SJSA1 (cell line): ENCODE data around the gene L3HYPDH. TPM values are rescaled to one million over a fixed set of nuclear protein-coding genes. Genes with fewer than 3 reads are reported as not detected.
"Not testable (repeated sequence)": the region's sequence is repeated elsewhere in the genome, so short reads cannot be mapped to it uniquely, and the experiment has no call there.

Experiments used
- DNase-seq, 2 experiments: peaks; one replicate each; pipeline ENCODE4 v3.0.0-alpha.2; 2015 to 2020; ENCODE audit warnings: low spot score in 2 of 2, low read depth in 1 of 2
- H3K27ac ChIP-seq: fragments of 250-450 bp; sonication (Bioruptor Pico); 2 replicates; pipeline ENCODE4 v1.5.1; 2020; ENCODE audit warnings: mild to moderate bottlenecking, moderate library complexity
- H3K27me3 ChIP-seq: fragments of 250-450 bp; sonication (Bioruptor Pico); replicated peaks from 2 replicates; pipeline ENCODE4 v1.5.1; 2020; ENCODE audit warnings: mild to moderate bottlenecking, moderate library complexity
- H3K36me3 ChIP-seq: fragments of 250-450 bp; sonication (Bioruptor Pico); 2 replicates; pipeline ENCODE4 v1.5.1; 2020; ENCODE audit warnings: mild to moderate bottlenecking
- H3K4me1 ChIP-seq: fragments of 250-450 bp; sonication (Bioruptor Pico); replicated peaks from 2 replicates; pipeline ENCODE4 v1.6.1; 2021; ENCODE audit warnings: mild to moderate bottlenecking
- H3K4me3 ChIP-seq: fragments of 250-450 bp; sonication (Bioruptor Pico); 2 replicates; pipeline ENCODE4 v1.5.1; 2020; ENCODE audit warnings: mild to moderate bottlenecking
- H3K9me3 ChIP-seq: fragments of 250-450 bp; sonication (Bioruptor Pico); replicated peaks from 2 replicates; pipeline ENCODE4 v1.5.1; 2020; ENCODE audit warnings: mild to moderate bottlenecking
- total RNA-seq: library from RNA; depleted of rRNA; stranded (reverse); fragments of >200 nt; shearing (Covaris generic); gene quantifications from 2 replicates; pipeline ENCODE4 v1.2.3, GENCODE V29; 2014

Gene L3HYPDH
- total RNA-seq, 1 experiment from 2014 or later, result 58.6 TPM

DNA sequence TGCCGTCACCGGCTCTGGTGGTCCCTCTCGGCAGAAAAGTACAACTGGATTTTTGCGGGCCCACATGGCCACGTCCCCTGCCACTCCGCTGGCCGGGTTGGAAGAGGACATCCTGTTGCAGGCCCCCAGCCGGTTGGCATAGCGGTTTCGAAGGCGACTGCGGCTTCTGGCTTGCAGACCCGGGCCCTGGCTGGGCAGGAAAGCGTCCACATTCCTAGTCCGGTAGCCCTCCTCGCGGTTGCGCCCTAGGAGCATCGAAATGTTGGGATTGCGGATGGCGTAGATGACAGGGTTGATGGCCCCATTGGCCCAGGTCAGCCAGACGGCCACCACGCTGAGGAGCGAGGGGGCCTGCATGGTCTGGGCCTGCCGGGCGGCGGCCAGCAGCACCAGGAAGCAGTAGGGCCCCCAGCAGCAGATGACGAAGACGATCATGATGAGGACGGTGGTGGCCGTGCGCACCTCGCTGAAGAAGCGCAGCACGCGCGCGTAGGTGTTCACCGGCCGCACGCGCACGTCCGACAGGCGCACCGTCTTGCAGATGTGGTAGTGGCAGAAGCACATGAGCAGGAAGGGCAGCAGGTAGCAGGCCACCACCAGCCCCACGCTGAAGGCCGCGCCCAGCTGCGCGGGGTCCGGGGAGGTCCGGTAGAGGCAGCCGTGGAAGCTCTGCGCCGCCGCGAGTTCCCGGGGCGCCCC, 20.3 kb downstream of the L3HYPDH start:
- H3K9me3 ChIP-seq, result no peaks in the 10 kb centered on the region
- H3K4me1 ChIP-seq, result peaks cover 9% of the 10 kb centered on the region
- H3K4me3 ChIP-seq, result no peak overlapping the region
- H3K36me3 ChIP-seq, result peaks cover 82% of the 10 kb centered on the region
- DNase-seq, result no peak
- H3K27me3 ChIP-seq, result no peaks in the 10 kb centered on the region
- no peak overlapping the region for H3K27ac ChIP-seq

- no peak for DNase-seq
- H3K27me3 ChIP-seq, result no peaks in the 10 kb centered on the region
- no peak overlapping the region for H3K4me3 ChIP-seq
- H3K36me3 ChIP-seq, result peaks cover 84% of the 10 kb centered on the region
- H3K9me3 ChIP-seq, result no peaks in the 10 kb centered on the region
- no peak overlapping the region for H3K27ac ChIP-seq
- peaks cover 9% of the 10 kb centered on the region for H3K4me1 ChIP-seq
Observed at GRCh38 chr14:59461891-59462290, 22.3 kb downstream of the L3HYPDH start.

GRCh38 chr14:59460378-59460777, 23.8 kb downstream of the L3HYPDH start:
- Histone ChIP-seq H3K4me3 (no peak overlapping the region), H3K9me3 (no peaks in the 10 kb centered on the region), H3K27me3 (no peaks in the 10 kb centered on the region), H3K36me3 (peaks cover 90% of the 10 kb centered on the region), H3K27ac (no peak overlapping the region), H3K4me1 (peaks cover 9% of the 10 kb centered on the region)
- no peak for DNase-seq

DNA sequence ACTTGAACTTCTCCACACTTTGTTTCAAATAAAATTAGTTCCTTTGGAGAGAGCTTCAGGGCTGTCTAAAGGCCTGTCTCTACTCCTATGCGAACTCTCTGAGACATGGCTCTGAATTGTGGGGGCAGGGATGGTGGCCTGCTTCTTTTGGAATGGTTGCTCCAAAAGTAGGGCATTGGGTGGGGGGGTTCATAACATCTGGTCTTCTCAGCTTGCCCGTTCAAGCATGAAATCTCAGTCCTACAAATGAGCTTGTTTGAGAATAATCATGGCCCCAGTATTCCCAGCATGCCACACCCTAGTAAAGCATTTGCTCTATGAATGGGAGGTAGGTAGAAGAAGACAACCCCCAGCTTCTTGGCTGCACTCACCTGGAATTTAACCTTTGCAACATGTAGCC, 25.7 kb downstream of the L3HYPDH start:
- DNase-seq, result no peak
- Histone ChIP-seq H3K4me3 (no peak overlapping the region), H3K9me3 (no peaks in the 10 kb centered on the region), H3K27me3 (no peaks in the 10 kb centered on the region), H3K27ac (no peak overlapping the region), H3K36me3 (peaks cover 93% of the 10 kb centered on the region), H3K4me1 (peaks cover 16% of the 10 kb centered on the region)

DNA sequence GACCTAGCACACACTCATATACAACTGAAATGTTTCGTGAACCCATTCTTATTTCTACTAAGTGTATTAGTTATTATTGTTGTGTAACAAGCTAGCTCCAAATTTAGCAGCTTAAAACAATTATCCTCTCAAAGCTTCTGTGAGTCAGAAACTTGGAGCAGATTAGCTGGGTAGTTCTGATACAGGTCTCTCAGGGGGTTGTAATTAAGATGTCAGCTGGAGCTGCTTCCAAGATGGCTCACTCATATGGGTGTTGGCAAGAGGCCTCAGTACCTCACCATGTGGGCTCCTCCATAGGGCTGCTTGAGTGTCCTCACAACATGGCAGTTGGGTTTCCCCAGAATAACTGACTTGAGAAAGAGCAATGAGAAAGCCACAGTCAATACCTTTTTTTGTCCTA, 28.8 kb downstream of the L3HYPDH start:
- no peaks in the 10 kb centered on the region for H3K27me3 ChIP-seq
- no peak overlapping the region for H3K27ac ChIP-seq
- peaks cover 13% of the 10 kb centered on the region for H3K4me1 ChIP-seq
- no peak overlapping the region for H3K4me3 ChIP-seq
- no peak for DNase-seq
- no peaks in the 10 kb centered on the region for H3K9me3 ChIP-seq
- H3K36me3 ChIP-seq, result peaks cover 87% of the 10 kb centered on the region

DNA sequence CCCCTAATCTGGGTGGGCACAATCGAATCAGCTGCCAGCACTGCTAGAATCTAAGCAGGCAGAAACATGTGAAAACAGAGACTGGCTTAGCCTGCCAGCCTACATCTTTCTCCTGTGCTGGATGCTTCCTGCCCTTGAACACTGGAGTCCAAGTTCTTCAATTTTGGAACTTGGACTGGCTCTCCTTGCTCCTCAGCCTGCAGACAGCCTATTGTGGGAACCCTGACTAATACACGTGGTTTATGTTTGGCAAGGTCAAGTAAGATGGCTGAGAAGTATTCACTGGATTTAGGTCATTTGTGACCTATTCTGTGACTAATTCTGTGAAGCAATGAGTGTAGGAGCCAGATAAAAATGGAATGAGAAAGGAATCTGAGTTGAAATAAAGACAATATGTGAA, 30.1 kb downstream of the L3HYPDH start:
- H3K4me3 ChIP-seq, result no peak overlapping the region
- DNase-seq, result peak; percentile 47 to 51
- peaks cover 13% of the 10 kb centered on the region for H3K4me1 ChIP-seq
- no peaks in the 10 kb centered on the region for H3K9me3 ChIP-seq
- peaks cover 74% of the 10 kb centered on the region for H3K36me3 ChIP-seq
- no peak overlapping the region; the same call in 1 of the 2 replicates for H3K27ac ChIP-seq
- no peaks in the 10 kb centered on the region for H3K27me3 ChIP-seq

GRCh38 chr14:59451849-59452248, 32.4 kb downstream of the L3HYPDH start:
- H3K9me3 ChIP-seq, result no peaks in the 10 kb centered on the region
- no peaks in the 10 kb centered on the region for H3K27me3 ChIP-seq
- no peak overlapping the region for H3K27ac ChIP-seq
- DNase-seq, result no peak
- H3K4me1 ChIP-seq, result peaks cover 13% of the 10 kb centered on the region
- no peak overlapping the region for H3K4me3 ChIP-seq
- peaks cover 53% of the 10 kb centered on the region for H3K36me3 ChIP-seq

DNA sequence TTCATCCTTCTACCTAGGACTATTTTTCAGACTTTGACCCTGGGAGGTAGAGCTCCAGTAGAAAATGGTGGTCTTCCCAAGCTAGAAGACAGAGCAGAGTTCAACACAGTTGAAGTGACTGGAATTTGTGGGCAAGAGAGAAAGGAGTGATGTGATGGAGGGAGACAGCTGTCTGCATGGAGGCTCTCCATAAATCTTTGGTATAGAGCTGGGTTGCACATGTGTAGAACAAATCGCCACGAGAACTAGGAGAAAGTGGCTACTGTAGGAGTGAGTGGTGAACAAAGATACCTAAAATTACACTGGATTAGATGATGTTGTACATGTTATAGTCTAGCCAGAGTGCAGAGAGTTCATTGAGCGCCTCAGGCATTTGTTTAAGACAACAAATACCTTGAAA, 33.5 kb downstream of the L3HYPDH start:
- Histone ChIP-seq H3K9me3 (no peaks in the 10 kb centered on the region), H3K27me3 (no peaks in the 10 kb centered on the region), H3K4me1 (peaks cover 13% of the 10 kb centered on the region), H3K27ac (no peak overlapping the region), H3K36me3 (peaks cover 42% of the 10 kb centered on the region), H3K4me3 (no peak overlapping the region)
- no peak for DNase-seq

DNA sequence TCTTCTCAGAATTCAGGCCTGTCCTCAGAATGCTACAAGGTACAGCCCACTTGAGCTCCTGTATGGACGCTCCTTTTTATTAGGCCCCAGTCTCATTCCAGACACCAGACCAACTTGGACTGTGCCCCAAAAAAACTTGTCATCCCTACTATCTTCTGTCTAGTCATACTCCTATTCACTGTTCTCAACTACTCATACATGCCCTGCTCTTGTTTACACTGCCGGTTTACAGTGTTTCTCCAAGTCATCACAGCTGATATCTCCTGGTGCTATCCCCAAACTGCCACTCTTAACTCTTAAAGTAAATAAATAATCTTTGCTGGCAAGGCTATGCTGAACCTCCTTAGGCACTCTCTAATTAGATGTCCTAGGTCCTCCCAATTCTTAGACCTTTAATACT, 35.5 kb downstream of the L3HYPDH start:
- not testable (repeated sequence) for DNase-seq, H3K9me3 ChIP-seq, H3K27ac ChIP-seq, H3K4me1 ChIP-seq, H3K27me3 ChIP-seq, H3K4me3 ChIP-seq
- peaks cover 25% of the 10 kb centered on the region for H3K36me3 ChIP-seq

DNA sequence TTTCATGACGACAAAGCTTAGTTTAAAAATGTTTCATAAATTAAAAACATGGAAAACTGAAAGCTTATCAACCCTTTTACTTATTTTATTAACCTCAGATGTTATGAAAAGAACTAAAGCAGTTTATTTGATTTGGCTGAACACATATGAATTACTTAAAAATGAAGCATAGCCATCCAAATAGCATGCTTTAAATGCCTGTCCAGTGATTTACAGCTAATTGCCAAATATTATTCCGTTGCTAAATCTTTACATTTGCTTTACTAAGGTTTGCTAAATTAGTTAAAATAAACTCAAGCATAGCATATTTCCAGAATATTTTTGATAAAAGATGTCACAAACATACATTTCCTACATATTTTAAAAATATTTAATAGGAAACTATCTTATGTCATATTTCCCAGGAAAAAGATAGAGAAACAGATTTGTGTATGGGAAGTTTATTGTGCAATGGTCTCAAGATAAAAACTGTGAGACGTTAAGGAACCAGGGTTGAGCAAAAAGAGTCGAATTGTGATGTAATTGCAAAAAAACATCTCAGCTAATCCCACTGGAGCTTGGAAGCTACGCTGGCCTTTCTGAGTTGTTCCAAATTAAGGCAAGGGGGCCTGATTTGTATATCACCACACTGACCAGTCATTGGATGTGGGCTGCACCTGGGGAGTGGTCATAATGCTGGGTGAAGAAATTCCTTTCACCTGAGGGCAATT, 44.8 kb downstream of the L3HYPDH start:
- no peaks in the 10 kb centered on the region for H3K9me3 ChIP-seq
- 0 out of 2 replicates have a peak, but pooled peaks cover 5% of the 10 kb centered on the region for H3K36me3 ChIP-seq
- no peak overlapping the region for H3K27ac ChIP-seq
- no peak for DNase-seq
- no peak overlapping the region for H3K4me3 ChIP-seq
- no peaks in the 10 kb centered on the region for H3K27me3 ChIP-seq
- H3K4me1 ChIP-seq, result peaks cover 15% of the 10 kb centered on the region

GRCh38 chr14:59438195-59438647, 46.0 kb downstream of the L3HYPDH start:
- Histone ChIP-seq H3K4me3 (no peak overlapping the region), H3K27ac (0 out of 2 replicates have a peak overlapping the region, but pooled peaks have one; percentile 4), H3K27me3 (no peaks in the 10 kb centered on the region), H3K9me3 (no peaks in the 10 kb centered on the region), H3K36me3 (0 out of 2 replicates have a peak, but pooled peaks cover 5% of the 10 kb centered on the region), H3K4me1 (peaks cover 15% of the 10 kb centered on the region)
- peak in 1 of 2 experiments; percentile 34 for DNase-seq

- Histone ChIP-seq H3K27ac (no peak overlapping the region), H3K27me3 (no peaks in the 10 kb centered on the region), H3K4me3 (no peak overlapping the region), H3K4me1 (peaks cover 15% of the 10 kb centered on the region), H3K36me3 (0 out of 2 replicates have a peak, but pooled peaks cover 5% of the 10 kb centered on the region), H3K9me3 (no peaks in the 10 kb centered on the region)
- DNase-seq, result no peak
Observed at GRCh38 chr14:59435987-59436386, 48.2 kb downstream of the L3HYPDH start.

GRCh38 chr14:59435101-59435500, 49.1 kb downstream of the L3HYPDH start:
- no peaks in the 10 kb centered on the region for H3K27me3 ChIP-seq
- peaks cover 15% of the 10 kb centered on the region for H3K4me1 ChIP-seq
- H3K4me3 ChIP-seq, result no peak overlapping the region
- H3K27ac ChIP-seq, result no peak overlapping the region
- no peak for DNase-seq
- H3K36me3 ChIP-seq, result 0 out of 2 replicates have a peak, but pooled peaks cover 5% of the 10 kb centered on the region
- H3K9me3 ChIP-seq, result no peaks in the 10 kb centered on the region

DNA sequence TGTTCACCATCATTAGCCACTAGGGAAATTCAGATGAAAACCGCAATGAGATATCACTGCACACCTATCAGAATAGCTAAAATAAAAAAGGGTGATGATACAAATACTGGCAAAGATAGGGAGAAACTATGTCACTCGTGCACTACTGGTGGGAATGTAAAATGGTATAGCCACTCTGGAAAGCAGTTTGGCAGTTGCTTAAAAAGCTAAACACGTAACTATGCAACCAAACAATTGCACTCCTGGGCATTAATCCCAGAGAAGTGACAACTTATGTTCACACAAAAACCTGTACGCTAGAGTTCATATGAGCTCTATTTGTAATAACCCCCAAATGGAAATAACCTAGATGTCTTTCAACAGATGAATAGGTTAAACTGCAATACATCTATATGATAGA, 54.4 kb downstream of the L3HYPDH start:
- DNase-seq, result no peak
- no peak overlapping the region for H3K4me3 ChIP-seq
- H3K9me3 ChIP-seq, result no peaks in the 10 kb centered on the region
- no peak overlapping the region for H3K27ac ChIP-seq
- no peaks in the 10 kb centered on the region for H3K36me3 ChIP-seq
- H3K27me3 ChIP-seq, result no peaks in the 10 kb centered on the region
- H3K4me1 ChIP-seq, result peaks cover 20% of the 10 kb centered on the region
